Osteocyte (in vitro differentiated cells): ENCODE results near the gene SLC39A11. TPM values are rescaled to one million over a fixed set of nuclear protein-coding genes. Genes with fewer than 3 reads are reported as not detected.
"Not testable (repeated sequence)": the region's sequence is repeated elsewhere in the genome, so short reads cannot be mapped to it uniquely, and the experiment has no call there.

Experiments used
- DNase-seq: peaks from one replicate; pipeline ENCODE4 v3.0.0; 2021; ENCODE audit warnings: mixed read lengths; ENCODE audit not compliant: unreplicated experiment; ENCODE audit errors: extremely low spot score
- H3K27ac Mint-ChIP-seq: one replicate; pipeline ENCODE4 v1.8.0; 2021; ENCODE audit warnings: mild to moderate bottlenecking, mixed read lengths; ENCODE audit not compliant: unreplicated experiment
- H3K27me3 Mint-ChIP-seq: one replicate; pipeline ENCODE4 v1.8.0; 2021; ENCODE audit warnings: mixed read lengths; ENCODE audit not compliant: unreplicated experiment
- H3K36me3 Mint-ChIP-seq: one replicate; pipeline ENCODE4 v1.8.0; 2021; ENCODE audit warnings: mixed read lengths; ENCODE audit not compliant: unreplicated experiment
- H3K4me1 Mint-ChIP-seq: one replicate; pipeline ENCODE4 v1.8.0; 2021; ENCODE audit warnings: mixed read lengths; ENCODE audit not compliant: unreplicated experiment
- H3K4me3 Mint-ChIP-seq: one replicate; pipeline ENCODE4 v1.8.0; 2021; ENCODE audit warnings: mild to moderate bottlenecking, moderate library complexity, mixed read lengths; ENCODE audit not compliant: unreplicated experiment
- H3K9me3 Mint-ChIP-seq: one replicate; pipeline ENCODE4 v1.8.0; 2021; ENCODE audit warnings: mixed read lengths; ENCODE audit not compliant: unreplicated experiment
- total RNA-seq: library from RNA; stranded (reverse); gene quantifications from 2 replicates; pipeline ENCODE4 v1.2.1, GENCODE V29; 2021
- TF ChIP-seq, protein P1 (sequence below): fragments of 200-600 bp; sonication (generic); IDR thresholded peaks from 2 replicates; pipeline ENCODE4 v1.5.0; 2021; ENCODE audit warnings: antibody characterized with exemption, mild to moderate bottlenecking, moderate library complexity

The SLC39A11 gene
- total RNA-seq, 1 donor from 2014 or later = 50.2 TPM

DNA sequence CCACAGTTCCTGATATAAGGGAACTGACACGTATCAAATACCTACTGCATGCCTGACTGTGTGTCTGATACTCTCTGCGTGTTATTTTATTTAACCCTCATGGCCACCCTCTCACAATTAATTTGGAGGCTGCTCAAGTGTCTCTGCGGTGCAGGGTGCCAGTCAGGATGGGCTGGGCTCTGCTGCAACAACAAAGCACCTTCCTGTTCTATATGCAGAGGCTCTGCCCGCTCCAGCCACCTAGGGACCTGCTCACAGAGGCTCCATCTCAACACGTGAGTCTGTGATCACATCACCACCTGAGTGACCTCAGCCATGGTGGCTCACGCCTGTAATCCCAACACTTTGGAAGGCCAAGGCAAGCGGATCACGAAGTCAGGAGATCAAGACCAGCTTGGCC lies 87.1 kb downstream of the SLC39A11 start:
- H3K4me1 Mint-ChIP-seq = peaks cover 42% of the 10 kb centered on the region
- DNase-seq = no peak
- H3K4me3 Mint-ChIP-seq = no peak overlapping the region
- H3K9me3 Mint-ChIP-seq = no peaks in the 10 kb centered on the region
- no peak overlapping the region for H3K27ac Mint-ChIP-seq
- TF ChIP-seq, protein P1, sequence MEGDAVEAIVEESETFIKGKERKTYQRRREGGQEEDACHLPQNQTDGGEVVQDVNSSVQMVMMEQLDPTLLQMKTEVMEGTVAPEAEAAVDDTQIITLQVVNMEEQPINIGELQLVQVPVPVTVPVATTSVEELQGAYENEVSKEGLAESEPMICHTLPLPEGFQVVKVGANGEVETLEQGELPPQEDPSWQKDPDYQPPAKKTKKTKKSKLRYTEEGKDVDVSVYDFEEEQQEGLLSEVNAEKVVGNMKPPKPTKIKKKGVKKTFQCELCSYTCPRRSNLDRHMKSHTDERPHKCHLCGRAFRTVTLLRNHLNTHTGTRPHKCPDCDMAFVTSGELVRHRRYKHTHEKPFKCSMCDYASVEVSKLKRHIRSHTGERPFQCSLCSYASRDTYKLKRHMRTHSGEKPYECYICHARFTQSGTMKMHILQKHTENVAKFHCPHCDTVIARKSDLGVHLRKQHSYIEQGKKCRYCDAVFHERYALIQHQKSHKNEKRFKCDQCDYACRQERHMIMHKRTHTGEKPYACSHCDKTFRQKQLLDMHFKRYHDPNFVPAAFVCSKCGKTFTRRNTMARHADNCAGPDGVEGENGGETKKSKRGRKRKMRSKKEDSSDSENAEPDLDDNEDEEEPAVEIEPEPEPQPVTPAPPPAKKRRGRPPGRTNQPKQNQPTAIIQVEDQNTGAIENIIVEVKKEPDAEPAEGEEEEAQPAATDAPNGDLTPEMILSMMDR = no peak
- H3K36me3 Mint-ChIP-seq = peaks cover 6% of the 10 kb centered on the region
- H3K27me3 Mint-ChIP-seq = no peaks in the 10 kb centered on the region

DNA sequence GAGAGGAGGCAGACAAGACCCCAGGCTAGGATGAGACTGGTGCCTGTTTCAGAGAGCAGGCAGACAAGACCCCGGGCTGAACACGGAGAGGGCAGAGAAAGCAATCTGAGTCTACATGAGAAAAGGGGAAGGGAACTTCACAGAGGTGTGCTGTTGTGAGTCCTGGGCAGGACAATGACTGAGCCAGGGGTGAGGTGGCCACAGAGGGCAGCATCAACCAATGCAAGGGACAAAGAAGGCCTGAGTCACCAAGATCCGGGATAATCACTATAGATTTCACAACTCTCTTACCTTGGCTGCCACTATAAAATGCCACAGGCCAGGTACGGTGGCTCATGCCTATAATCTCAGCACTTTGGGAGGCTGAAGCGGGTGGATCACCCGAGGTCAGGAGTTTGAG lies 89.0 kb downstream of the SLC39A11 start:
- DNase-seq = no peak
- H3K27ac Mint-ChIP-seq = no peak overlapping the region
- no peaks in the 10 kb centered on the region for H3K27me3 Mint-ChIP-seq
- H3K36me3 Mint-ChIP-seq = peaks cover 6% of the 10 kb centered on the region
- no peak overlapping the region for H3K4me3 Mint-ChIP-seq
- H3K4me1 Mint-ChIP-seq = peaks cover 43% of the 10 kb centered on the region
- TF ChIP-seq, protein P1 = no peak
- no peaks in the 10 kb centered on the region for H3K9me3 Mint-ChIP-seq

DNA sequence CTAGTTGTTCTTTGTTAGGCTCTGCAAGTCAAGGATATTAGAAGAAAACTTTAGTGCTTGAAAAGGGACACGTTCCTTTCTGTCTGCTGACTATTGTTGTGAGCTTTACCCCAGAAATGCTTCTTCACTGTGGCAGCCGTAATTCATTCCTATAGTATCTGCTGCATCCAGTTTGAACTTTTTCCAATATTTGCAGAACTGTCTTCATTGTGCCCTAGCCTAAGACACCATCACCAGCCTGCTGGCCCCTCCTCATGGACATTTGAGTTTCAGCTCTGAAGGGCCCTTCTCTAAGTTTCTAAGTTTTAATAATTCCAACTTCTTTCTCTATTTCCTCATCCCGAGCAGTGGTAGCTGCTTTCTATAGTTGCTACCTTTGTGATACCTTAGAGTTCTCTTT lies 91.7 kb downstream of the SLC39A11 start:
- no peak overlapping the region for H3K27ac Mint-ChIP-seq
- peaks cover 13% of the 10 kb centered on the region for H3K36me3 Mint-ChIP-seq
- TF ChIP-seq, protein P1 = no peak
- H3K4me1 Mint-ChIP-seq = peaks cover 18% of the 10 kb centered on the region
- H3K4me3 Mint-ChIP-seq = no peak overlapping the region
- H3K27me3 Mint-ChIP-seq = no peaks in the 10 kb centered on the region
- DNase-seq = no peak
- H3K9me3 Mint-ChIP-seq = no peaks in the 10 kb centered on the region

DNA sequence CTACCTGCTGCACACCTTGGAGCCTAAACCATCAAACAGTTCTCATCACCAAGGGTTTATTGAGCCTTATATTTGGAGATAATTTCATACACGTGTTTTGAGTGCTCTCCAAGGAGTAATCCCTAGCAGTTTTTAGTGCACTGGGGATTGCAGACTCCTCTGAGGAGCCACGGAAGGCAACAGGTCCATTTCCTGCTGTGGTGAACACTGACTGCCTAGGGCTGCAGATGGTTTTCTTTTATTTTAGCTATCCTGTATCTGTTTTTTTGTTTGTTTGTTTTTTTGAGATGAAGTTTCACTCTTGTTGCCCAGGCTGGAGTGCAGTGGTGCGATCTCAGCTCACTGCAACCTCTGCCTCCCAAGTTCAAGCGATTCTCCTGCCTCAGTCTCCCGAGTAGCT lies 93.0 kb downstream of the SLC39A11 start:
- peaks cover 15% of the 10 kb centered on the region for H3K4me1 Mint-ChIP-seq
- H3K27me3 Mint-ChIP-seq, H3K27ac Mint-ChIP-seq, H3K4me3 Mint-ChIP-seq, H3K9me3 Mint-ChIP-seq, DNase-seq: not testable (repeated sequence)
- H3K36me3 Mint-ChIP-seq = peaks cover 13% of the 10 kb centered on the region

DNA sequence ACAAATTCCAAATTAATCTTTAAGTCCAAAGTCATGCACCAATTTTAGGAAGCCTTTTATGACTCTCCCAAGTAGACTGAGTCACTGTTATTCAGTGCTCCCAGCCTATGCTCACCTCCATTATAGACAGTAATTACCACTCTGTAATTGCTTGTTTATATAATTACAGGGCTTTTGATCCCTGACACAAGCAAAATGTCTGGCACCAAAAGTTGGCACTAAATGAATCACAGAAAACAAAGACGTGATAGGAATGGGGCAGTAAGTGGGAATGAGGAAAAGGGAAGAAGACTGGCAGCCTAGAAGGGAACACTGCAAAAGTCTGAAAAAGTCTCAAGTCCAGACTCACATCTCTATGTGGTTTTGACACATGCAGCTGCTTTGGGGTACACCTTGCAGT lies 94.1 kb downstream of the SLC39A11 start:
- TF ChIP-seq, protein P1 = no peak
- H3K4me3 Mint-ChIP-seq = no peak overlapping the region
- no peaks in the 10 kb centered on the region for H3K27me3 Mint-ChIP-seq
- H3K36me3 Mint-ChIP-seq = peaks cover 12% of the 10 kb centered on the region
- no peak for DNase-seq
- no peak overlapping the region for H3K27ac Mint-ChIP-seq
- H3K9me3 Mint-ChIP-seq = no peaks in the 10 kb centered on the region
- peaks cover 15% of the 10 kb centered on the region for H3K4me1 Mint-ChIP-seq

DNA sequence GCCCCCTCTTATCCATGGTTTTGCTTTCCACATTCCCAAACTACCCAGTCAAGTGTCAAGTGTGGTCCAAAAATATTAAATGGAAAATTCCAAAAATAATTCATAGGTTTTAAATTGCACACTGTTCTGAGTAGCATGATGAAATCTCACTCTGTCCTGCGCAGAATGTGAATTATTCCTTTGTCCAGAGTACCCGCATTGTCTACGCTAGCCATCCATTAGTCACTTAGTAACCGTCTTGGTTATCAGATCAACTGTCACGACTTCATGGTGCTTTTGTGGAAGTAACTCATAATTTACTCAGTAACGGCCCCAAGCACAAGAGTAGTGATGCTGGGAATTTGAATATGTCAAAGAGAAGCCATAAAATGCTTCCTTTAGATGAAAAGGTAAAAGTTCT lies 94.9 kb downstream of the SLC39A11 start:
- Mint-ChIP-seq H3K4me3 (no peak overlapping the region), H3K27ac (no peak overlapping the region), H3K9me3 (no peaks in the 10 kb centered on the region), H3K27me3 (no peaks in the 10 kb centered on the region), H3K36me3 (peaks cover 8% of the 10 kb centered on the region), H3K4me1 (peaks cover 19% of the 10 kb centered on the region)
- TF ChIP-seq, protein P1 = no peak
- no peak for DNase-seq
